Measurements from ENCODE around the gene GHR. TPM values are rescaled to one million over a fixed set of nuclear protein-coding genes. Genes with fewer than 3 reads are reported as not detected.
"Not testable (repeated sequence)": the region's sequence is repeated elsewhere in the genome, so short reads cannot be mapped to it uniquely, and the experiment has no call there.

GHR gene
- total RNA-seq, 2 donors from 2014 or later: 6.4 to 12.8 TPM

- no peaks in the 10 kb centered on the region for H3K4me1 ChIP-seq (ENCODE audit: control insufficient read depth in 1 of 2, low read depth in 2 of 2)
- no peak overlapping the region for H3K27ac ChIP-seq
- DNase-seq (ENCODE audit: low spot score): no peak
- ATAC-seq (ENCODE audit: insufficient number of reproducible peaks, low FRiP score, low read depth): no peak
- no peak for TF ChIP-seq CTCF (IDR thresholded peaks at IDR 0.05)
- H3K9me3 ChIP-seq: no peaks in the 10 kb centered on the region
- H3K4me3 ChIP-seq: no peak overlapping the region
- no peaks in the 10 kb centered on the region for H3K27me3 ChIP-seq (replicated peaks; ENCODE audit: insufficient read depth)
- no peaks in the 10 kb centered on the region for H3K36me3 ChIP-seq
Observed at GRCh38 chr5:42718591-42718990, 295.4 kb downstream of the GHR start.

- TF ChIP-seq CTCF (IDR thresholded peaks at IDR 0.05): no peak
- no peaks in the 10 kb centered on the region for H3K4me1 ChIP-seq (ENCODE audit: control insufficient read depth in 1 of 2, low read depth in 2 of 2)
- no peaks in the 10 kb centered on the region for H3K36me3 ChIP-seq
- no peaks in the 10 kb centered on the region for H3K9me3 ChIP-seq
- no peak for DNase-seq (ENCODE audit: low spot score)
- no peaks in the 10 kb centered on the region for H3K27me3 ChIP-seq (replicated peaks; ENCODE audit: insufficient read depth)
- H3K27ac ChIP-seq: no peak overlapping the region
- no peak overlapping the region for H3K4me3 ChIP-seq
- no peak for ATAC-seq (ENCODE audit: insufficient number of reproducible peaks, low FRiP score, low read depth)
Observed at GRCh38 chr5:42719034-42719433, 295.8 kb downstream of the GHR start.

- no peaks in the 10 kb centered on the region for H3K27me3 ChIP-seq (replicated peaks; ENCODE audit: insufficient read depth)
- H3K4me1 ChIP-seq (ENCODE audit: control insufficient read depth in 1 of 2, low read depth in 2 of 2): no peaks in the 10 kb centered on the region
- H3K36me3 ChIP-seq: no peaks in the 10 kb centered on the region
- no peak for TF ChIP-seq CTCF (IDR thresholded peaks at IDR 0.05)
- ATAC-seq (ENCODE audit: insufficient number of reproducible peaks, low FRiP score, low read depth): no peak
- H3K9me3 ChIP-seq: no peaks in the 10 kb centered on the region
- no peak for DNase-seq (ENCODE audit: low spot score)
- H3K27ac ChIP-seq: no peak overlapping the region
- H3K4me3 ChIP-seq: peak overlapping the region; percentile 10
Observed at GRCh38 chr5:42720251-42720650, 297.0 kb downstream of the GHR start.

- no peak overlapping the region for H3K27ac ChIP-seq
- ATAC-seq (ENCODE audit: insufficient number of reproducible peaks, low FRiP score, low read depth): no peak
- no peaks in the 10 kb centered on the region for H3K27me3 ChIP-seq (replicated peaks; ENCODE audit: insufficient read depth)
- H3K4me1 ChIP-seq (ENCODE audit: control insufficient read depth in 1 of 2, low read depth in 2 of 2): no peaks in the 10 kb centered on the region
- no peaks in the 10 kb centered on the region for H3K9me3 ChIP-seq
- TF ChIP-seq CTCF (IDR thresholded peaks at IDR 0.05): no peak
- no peaks in the 10 kb centered on the region for H3K36me3 ChIP-seq
- H3K4me3 ChIP-seq: no peak overlapping the region
- no peak for DNase-seq (ENCODE audit: low spot score)
Observed at GRCh38 chr5:42721484-42721883, 298.2 kb downstream of the GHR start.

- DNase-seq (ENCODE audit: low spot score); H3K9me3 ChIP-seq; H3K36me3 ChIP-seq; H3K27me3 ChIP-seq (replicated peaks; ENCODE audit: insufficient read depth); ATAC-seq (ENCODE audit: insufficient number of reproducible peaks, low FRiP score, low read depth); H3K4me1 ChIP-seq (ENCODE audit: control insufficient read depth in 1 of 2, low read depth in 2 of 2); H3K27ac ChIP-seq; H3K4me3 ChIP-seq: not testable (repeated sequence)
Observed at GRCh38 chr5:42734531-42735058, 311.4 kb downstream of the GHR start.

GRCh38 chr5:42740920-42741319 is 317.7 kb downstream of the GHR start:
- no peak for TF ChIP-seq CTCF (IDR thresholded peaks at IDR 0.05)
- H3K9me3 ChIP-seq: no peaks in the 10 kb centered on the region
- no peaks in the 10 kb centered on the region for H3K4me1 ChIP-seq (ENCODE audit: control insufficient read depth in 1 of 2, low read depth in 2 of 2)
- H3K27me3 ChIP-seq (replicated peaks; ENCODE audit: insufficient read depth): no peaks in the 10 kb centered on the region
- no peak overlapping the region for H3K27ac ChIP-seq
- no peaks in the 10 kb centered on the region for H3K36me3 ChIP-seq
- DNase-seq (ENCODE audit: low spot score) (no peak), ATAC-seq (ENCODE audit: insufficient number of reproducible peaks, low FRiP score, low read depth) (no peak)
- no peak overlapping the region for H3K4me3 ChIP-seq
